Measurements from ENCODE around the gene ARHGAP15.

- TF ChIP-seq, protein P1, sequence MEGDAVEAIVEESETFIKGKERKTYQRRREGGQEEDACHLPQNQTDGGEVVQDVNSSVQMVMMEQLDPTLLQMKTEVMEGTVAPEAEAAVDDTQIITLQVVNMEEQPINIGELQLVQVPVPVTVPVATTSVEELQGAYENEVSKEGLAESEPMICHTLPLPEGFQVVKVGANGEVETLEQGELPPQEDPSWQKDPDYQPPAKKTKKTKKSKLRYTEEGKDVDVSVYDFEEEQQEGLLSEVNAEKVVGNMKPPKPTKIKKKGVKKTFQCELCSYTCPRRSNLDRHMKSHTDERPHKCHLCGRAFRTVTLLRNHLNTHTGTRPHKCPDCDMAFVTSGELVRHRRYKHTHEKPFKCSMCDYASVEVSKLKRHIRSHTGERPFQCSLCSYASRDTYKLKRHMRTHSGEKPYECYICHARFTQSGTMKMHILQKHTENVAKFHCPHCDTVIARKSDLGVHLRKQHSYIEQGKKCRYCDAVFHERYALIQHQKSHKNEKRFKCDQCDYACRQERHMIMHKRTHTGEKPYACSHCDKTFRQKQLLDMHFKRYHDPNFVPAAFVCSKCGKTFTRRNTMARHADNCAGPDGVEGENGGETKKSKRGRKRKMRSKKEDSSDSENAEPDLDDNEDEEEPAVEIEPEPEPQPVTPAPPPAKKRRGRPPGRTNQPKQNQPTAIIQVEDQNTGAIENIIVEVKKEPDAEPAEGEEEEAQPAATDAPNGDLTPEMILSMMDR (IDR thresholded peaks at IDR 0.05; ENCODE audit: insufficient read depth, low read length) = no peak
- no peak for TF ChIP-seq REST (IDR thresholded peaks at IDR 0.05; ENCODE audit: insufficient replicate concordance, low read depth)
These were observed 3.1 kb downstream of the ARHGAP15 start for GRCh38 chr2:143132355-143132754.

Data from HL-60 (cell line).